GM21526 (cell line): ENCODE measurements around the gene RBPJ.

Experiments
- ATAC-seq: cut with Tn5 transposase; IDR thresholded peaks from one replicate; pipeline ENCODE4 v1.9.1; 2021; ENCODE audit warnings: moderate library complexity; ENCODE audit not compliant: unreplicated experiment, low FRiP score

Gene RBPJ

GRCh38 chr4:26412381-26413372 is 91.9 kb downstream of the RBPJ start:
- no peak for ATAC-seq

GRCh38 chr4:26413582-26413981 is 92.8 kb downstream of the RBPJ start:
- no peak for ATAC-seq

GRCh38 chr4:26418107-26418506 is 97.3 kb downstream of the RBPJ start:
- no peak for ATAC-seq

GRCh38 chr4:26418850-26419249 is 98.0 kb downstream of the RBPJ start:
- no peak for ATAC-seq

GRCh38 chr4:26420438-26420837 is 99.6 kb downstream of the RBPJ start:
- no peak for ATAC-seq

GRCh38 chr4:26420913-26421312 is 100.1 kb downstream of the RBPJ start:
- ATAC-seq, result no peak

GRCh38 chr4:26424153-26424552 is 103.3 kb downstream of the RBPJ start:
- no peak for ATAC-seq

GRCh38 chr4:26424838-26425237 is 104.0 kb downstream of the RBPJ start:
- no peak for ATAC-seq

GRCh38 chr4:26425953-26426352 is 105.1 kb downstream of the RBPJ start:
- ATAC-seq, result no peak

- no peak for ATAC-seq
Measured at GRCh38 chr4:26426892-26427291, 106.1 kb downstream of the RBPJ start.

GRCh38 chr4:26429910-26430309 is 109.1 kb downstream of the RBPJ start:
- no peak for ATAC-seq

GRCh38 chr4:26431461-26432180 is 110.8 kb downstream of the RBPJ start:
- ATAC-seq, result no peak

- ATAC-seq, result no peak
Measured at GRCh38 chr4:26432419-26432818, 111.6 kb downstream of the RBPJ start.

GRCh38 chr4:26433556-26433955 is 112.7 kb downstream of the RBPJ start:
- no peak for ATAC-seq

GRCh38 chr4:26434030-26434639 is 113.3 kb downstream of the RBPJ start:
- ATAC-seq, result no peak

- ATAC-seq, result no peak
Measured at GRCh38 chr4:26441102-26441501, 120.3 kb downstream of the RBPJ start.

- ATAC-seq, result no peak
Measured at GRCh38 chr4:26441771-26442170, 121.0 kb downstream of the RBPJ start.

- ATAC-seq, result no peak
Measured at GRCh38 chr4:26447378-26447777, 126.6 kb downstream of the RBPJ start.

- ATAC-seq, result no peak
Measured at GRCh38 chr4:26450418-26450817, 129.6 kb downstream of the RBPJ start.

- ATAC-seq, result no peak
Measured at GRCh38 chr4:26451597-26451996, 130.8 kb downstream of the RBPJ start.
